Glutamatergic neuron (in vitro differentiated cells): ENCODE data around the gene C17orf58. TPM values are rescaled to one million over a fixed set of nuclear protein-coding genes. Genes with fewer than 3 reads are reported as not detected.
"Not testable (repeated sequence)": the region's sequence is repeated elsewhere in the genome, so short reads cannot be mapped to it uniquely, and the experiment has no call there.

Experiments used
- DNase-seq: peaks from one replicate; pipeline ENCODE4 v3.0.0; 2022
- H3K27ac Mint-ChIP-seq: one replicate; pipeline ENCODE4 v1.8.0; 2020; ENCODE audit warnings: mild to moderate bottlenecking, mixed read lengths, inconsistent platforms; ENCODE audit not compliant: unreplicated experiment
- H3K27me3 Mint-ChIP-seq: one replicate; pipeline ENCODE4 v1.8.0; 2020; ENCODE audit warnings: mild to moderate bottlenecking, moderate library complexity, mixed read lengths, inconsistent platforms; ENCODE audit not compliant: unreplicated experiment
- H3K36me3 Mint-ChIP-seq: one replicate; pipeline ENCODE4 v1.8.0; 2020; ENCODE audit warnings: mild to moderate bottlenecking, mixed read lengths, inconsistent platforms; ENCODE audit not compliant: unreplicated experiment
- H3K4me1 Mint-ChIP-seq: one replicate; pipeline ENCODE4 v1.8.0; 2020; ENCODE audit warnings: mild to moderate bottlenecking, low read depth, mixed read lengths, inconsistent platforms; ENCODE audit not compliant: unreplicated experiment
- H3K4me3 Mint-ChIP-seq: one replicate; pipeline ENCODE4 v1.8.0; 2020; ENCODE audit warnings: mild to moderate bottlenecking, mixed read lengths, inconsistent platforms; ENCODE audit not compliant: unreplicated experiment
- H3K9me3 Mint-ChIP-seq: one replicate; pipeline ENCODE4 v1.8.0; 2020; ENCODE audit warnings: mild to moderate bottlenecking, moderate library complexity, mixed read lengths, inconsistent platforms; ENCODE audit not compliant: unreplicated experiment
- CTCF ChIP-seq: fragments of 200-600 bp; sonication (generic); IDR thresholded peaks from one replicate; pipeline ENCODE4 v1.5.0; 2021; ENCODE audit not compliant: partially characterized antibody, unreplicated experiment
- total RNA-seq: library from RNA; stranded (reverse); fragmentation: NEBNext Ultra II Directional; extraction: Animal tissue kit (Norgen Biotek cat#: 25700); gene quantifications from one replicate; pipeline ENCODE4 v1.2.1, GENCODE V29; 2021; ENCODE audit not compliant: unreplicated experiment

Gene C17orf58
- total RNA-seq, 1 donor from 2014 or later = 9.9 TPM

- H3K27me3 Mint-ChIP-seq = peaks cover 20% of the 10 kb centered on the region
- peak overlapping the region; percentile 85 for H3K27ac Mint-ChIP-seq
- peak overlapping the region; percentile 88 for H3K4me3 Mint-ChIP-seq
- peak; percentile 77 for TF ChIP-seq CTCF
- peaks cover 15% of the 10 kb centered on the region for H3K9me3 Mint-ChIP-seq
- peaks cover 5% of the 10 kb centered on the region for H3K4me1 Mint-ChIP-seq
- no peaks in the 10 kb centered on the region for H3K36me3 Mint-ChIP-seq
- peak; percentile 98 for DNase-seq
Observed at GRCh38 chr17:68019675-68020408, 23.6 kb upstream of the C17orf58 start.

GRCh38 chr17:68019336-68019674 is 23.0 kb upstream of the C17orf58 start:
- Mint-ChIP-seq H3K27me3 (peaks cover 20% of the 10 kb centered on the region), H3K9me3 (peaks cover 15% of the 10 kb centered on the region), H3K4me3 (peak overlapping the region; percentile 57), H3K36me3 (no peaks in the 10 kb centered on the region), H3K4me1 (peaks cover 5% of the 10 kb centered on the region), H3K27ac (peak overlapping the region; percentile 85)
- TF ChIP-seq CTCF = no peak
- DNase-seq = no peak

DNA sequence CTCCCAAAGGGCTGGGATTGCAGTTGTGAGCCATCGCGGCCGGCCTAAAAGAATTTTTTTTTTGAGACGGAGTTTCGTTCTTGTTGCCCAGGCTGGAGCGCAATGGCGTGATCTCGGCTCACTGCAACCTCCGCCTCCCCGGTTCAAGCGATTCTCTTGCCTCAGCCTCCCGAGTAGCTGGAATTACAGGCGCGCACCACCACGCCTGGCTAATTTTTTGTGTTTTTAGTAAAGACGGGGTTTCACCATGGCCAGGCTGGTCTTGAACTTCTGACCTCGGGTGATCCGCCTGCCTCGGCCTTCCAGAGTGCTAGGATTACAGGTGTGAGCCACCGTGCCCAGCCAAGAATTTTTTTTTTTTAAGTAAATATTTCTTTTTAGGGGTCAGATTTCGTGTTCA is 22.2 kb upstream of the C17orf58 start:
- H3K27me3 Mint-ChIP-seq = peaks cover 20% of the 10 kb centered on the region
- not testable (repeated sequence) for H3K36me3 Mint-ChIP-seq, H3K4me3 Mint-ChIP-seq

DNA sequence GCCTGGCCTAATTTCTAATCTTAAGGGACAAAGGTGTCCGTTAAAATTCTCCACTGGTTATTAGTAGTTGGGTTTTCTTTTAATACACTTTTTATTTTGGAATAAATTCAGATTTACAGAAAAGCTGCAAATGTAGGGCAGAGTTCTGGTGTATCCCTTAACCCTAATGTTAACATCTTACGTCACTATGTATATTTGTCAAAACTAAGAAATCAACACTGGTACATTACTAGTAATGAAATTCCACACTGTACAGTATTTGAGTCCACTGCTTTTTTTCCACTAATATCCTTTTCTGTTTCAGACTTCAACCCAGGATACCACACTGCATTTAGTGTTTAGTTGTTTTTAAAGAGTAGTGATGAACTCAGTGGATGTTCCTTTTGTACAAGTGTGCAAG is 20.6 kb upstream of the C17orf58 start:
- no peak for TF ChIP-seq CTCF
- peaks cover 15% of the 10 kb centered on the region for H3K9me3 Mint-ChIP-seq
- no peaks in the 10 kb centered on the region for H3K36me3 Mint-ChIP-seq
- H3K27me3 Mint-ChIP-seq = peaks cover 20% of the 10 kb centered on the region
- H3K4me1 Mint-ChIP-seq = peaks cover 5% of the 10 kb centered on the region
- no peak overlapping the region for H3K4me3 Mint-ChIP-seq
- no peak for DNase-seq
- no peak overlapping the region for H3K27ac Mint-ChIP-seq

More for the DNA sequence above, 22.2 kb upstream of the C17orf58 start:
- not testable (repeated sequence) for H3K27ac Mint-ChIP-seq, DNase-seq, H3K4me1 Mint-ChIP-seq
- H3K9me3 Mint-ChIP-seq = peaks cover 15% of the 10 kb centered on the region

GRCh38 chr17:68015081-68015723 is 18.9 kb upstream of the C17orf58 start:
- no peak for TF ChIP-seq CTCF
- Mint-ChIP-seq H3K9me3 (peaks cover 9% of the 10 kb centered on the region), H3K4me1 (peaks cover 1% of the 10 kb centered on the region), H3K27ac (no peak overlapping the region), H3K36me3 (no peaks in the 10 kb centered on the region), H3K27me3 (peaks cover 16% of the 10 kb centered on the region), H3K4me3 (no peak overlapping the region)
- DNase-seq = no peak
